Spleen (tissue), 7 donors: Measurements from ENCODE around the gene SLC39A3.

Experiments used
- CTCF ChIP-seq, 11 experiments: fragments of 200-600 bp in 7 of 11; fragments of 450-650 bp in 4 of 11; sonication (generic) in 4 of 11; IDR thresholded peaks in 8 of 11; conservative IDR thresholded peaks in 3 of 11; 1 replicate in 7 of 11; 2 replicates in 4 of 11; pipeline versions ENCODE4 v1.4.0 to v1.8.0; 2016 to 2021; ENCODE audit warnings: antibody characterized with exemption in 11 of 11, inconsistent platforms in 4 of 11, mild to moderate bottlenecking in 1 of 11
- POLR2AphosphoS5 ChIP-seq, 3 donors: sonication (generic); formaldehyde crosslinking; IDR thresholded peaks; one replicate each; pipeline ENCODE4 v1.5.1; 2017; ENCODE audit warnings: antibody characterized with exemption in 3 of 3
- donor health status: DM: no; HTN: no; CAD: no; lungs with moderate emphysema.
- donor health status: DM: no; HTN: no; CAD: no.
- donor health status: DM: no; HTN: no; CAD: no.

- TF ChIP-seq CTCF (IDR thresholded peaks at IDR 0.05 in 8 of 11, conservative IDR thresholded peaks at IDR 0.05 in 3 of 11), result no peak
- no peak for TF ChIP-seq POLR2AphosphoS5 (IDR thresholded peaks at IDR 0.05)
These were observed 25.1 kb downstream of the SLC39A3 start for GRCh38 chr19:2714531-2715269.
